GM21723 (cell line): Measurements from ENCODE around the gene TMA7.
"Not testable (repeated sequence)": the region's sequence is repeated elsewhere in the genome, so short reads cannot be mapped to it uniquely, and the experiment has no call there.

ENCODE experiments used
- ATAC-seq: cut with Tn5 transposase; IDR thresholded peaks from one replicate; pipeline ENCODE4 v1.9.1; 2021; ENCODE audit warnings: mild to moderate bottlenecking, moderate library complexity; ENCODE audit not compliant: unreplicated experiment

Gene TMA7

DNA sequence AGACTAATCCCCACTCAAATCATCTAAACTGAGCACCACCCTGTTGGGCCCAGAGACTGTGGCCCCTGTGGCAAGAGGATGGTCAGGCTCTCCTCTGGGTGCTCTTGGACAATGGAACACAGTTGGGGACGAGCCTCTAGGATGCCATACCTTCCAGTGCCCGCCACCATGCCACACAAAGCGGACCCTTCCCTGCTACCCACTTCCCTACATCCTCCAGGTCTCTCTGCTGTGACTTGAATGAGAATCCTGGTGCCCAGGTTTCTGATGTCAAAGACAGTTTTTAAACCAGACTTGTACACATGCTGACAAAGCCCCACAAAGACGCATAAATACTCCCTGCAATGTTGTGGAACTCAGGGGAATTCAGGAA lies 4.8 kb upstream of the TMA7 start:
- ATAC-seq = no peak

DNA sequence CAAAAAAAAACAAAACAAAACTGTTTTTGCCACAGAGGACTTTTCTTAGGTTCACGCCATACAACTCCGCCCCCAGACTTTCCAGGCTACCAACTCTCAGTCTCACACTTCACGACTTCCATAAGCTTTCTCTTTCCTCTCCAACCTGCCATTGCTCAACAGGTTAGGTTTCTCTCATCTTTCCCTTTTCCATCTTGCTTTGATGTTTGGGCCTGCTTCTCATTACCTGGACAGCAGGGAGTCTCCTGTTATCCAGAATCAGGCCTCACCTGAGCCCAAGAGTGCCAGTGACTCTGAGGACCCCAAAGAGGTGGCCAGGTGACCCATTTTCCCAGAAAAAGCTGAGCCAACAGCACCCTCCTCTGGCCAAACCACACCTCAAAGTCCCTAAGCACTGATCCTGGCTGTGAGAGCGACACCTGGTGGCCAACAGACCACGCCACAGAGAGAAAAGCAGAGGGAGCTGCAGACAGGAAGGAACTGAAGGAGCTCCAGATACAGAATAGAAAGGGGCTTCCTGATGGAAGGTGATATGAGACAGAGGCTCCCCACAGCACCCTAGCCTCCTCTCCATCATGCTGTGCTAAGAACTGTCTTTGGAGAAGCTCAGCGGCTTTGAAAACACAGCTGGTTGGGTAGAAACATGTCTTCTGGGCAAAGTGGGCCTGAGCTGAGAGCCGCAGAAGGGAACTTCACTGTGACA lies 4.1 kb upstream of the TMA7 start:
- no peak for ATAC-seq

DNA sequence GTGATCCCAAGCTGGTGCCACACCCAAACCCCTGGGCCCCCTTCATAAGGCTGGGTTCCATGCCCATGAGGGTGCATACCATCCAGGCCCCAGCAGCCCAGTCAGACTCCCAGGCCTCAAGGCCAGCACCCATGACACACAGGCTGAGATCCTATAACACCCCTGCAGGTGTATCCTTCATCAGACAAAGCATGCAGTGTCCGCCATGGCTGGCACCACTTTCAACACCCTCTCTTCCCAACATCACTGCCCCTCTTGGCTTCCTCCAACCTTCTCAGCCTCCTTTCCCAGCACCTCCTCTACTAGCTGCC lies 3.6 kb upstream of the TMA7 start:
- ATAC-seq = no peak

DNA sequence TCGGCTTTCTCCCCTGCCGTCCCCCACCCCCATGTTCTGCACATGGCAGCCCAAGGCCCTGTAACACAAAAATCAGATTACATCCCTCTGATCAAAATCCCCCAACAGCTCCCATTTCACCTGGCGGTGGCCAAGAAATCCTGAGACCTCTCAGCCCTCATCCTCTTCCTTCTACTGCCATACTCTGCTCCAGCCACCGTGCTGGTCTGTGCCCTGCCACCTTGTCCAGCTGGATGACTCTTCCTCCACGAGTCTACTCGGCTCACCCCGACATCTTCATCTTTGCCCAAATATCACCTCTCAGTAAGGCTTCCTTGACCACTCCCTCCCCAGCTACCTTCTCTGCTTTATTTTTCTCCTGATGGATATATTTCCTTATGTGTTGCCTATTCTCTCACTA lies 3.2 kb upstream of the TMA7 start:
- no peak for ATAC-seq

DNA sequence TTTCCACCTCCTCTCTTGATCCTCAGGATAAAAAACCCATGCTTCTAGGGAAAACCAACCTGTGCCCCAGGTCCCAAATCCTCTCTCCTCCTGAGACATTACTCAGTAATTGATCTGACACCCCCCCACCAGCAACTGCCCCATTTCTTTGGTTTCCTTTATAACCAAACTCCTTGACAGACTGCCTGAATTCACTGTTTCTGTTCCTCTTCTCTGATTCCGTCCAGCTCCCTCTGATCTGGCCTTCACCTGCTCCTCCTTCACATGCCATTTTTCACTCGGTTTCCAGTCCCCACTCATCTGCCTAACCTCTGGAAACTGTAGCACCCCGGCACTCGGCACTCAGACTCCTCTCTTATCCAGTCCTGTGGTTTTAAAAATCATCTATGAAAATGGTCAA lies 2.2 kb upstream of the TMA7 start:
- no peak for ATAC-seq

DNA sequence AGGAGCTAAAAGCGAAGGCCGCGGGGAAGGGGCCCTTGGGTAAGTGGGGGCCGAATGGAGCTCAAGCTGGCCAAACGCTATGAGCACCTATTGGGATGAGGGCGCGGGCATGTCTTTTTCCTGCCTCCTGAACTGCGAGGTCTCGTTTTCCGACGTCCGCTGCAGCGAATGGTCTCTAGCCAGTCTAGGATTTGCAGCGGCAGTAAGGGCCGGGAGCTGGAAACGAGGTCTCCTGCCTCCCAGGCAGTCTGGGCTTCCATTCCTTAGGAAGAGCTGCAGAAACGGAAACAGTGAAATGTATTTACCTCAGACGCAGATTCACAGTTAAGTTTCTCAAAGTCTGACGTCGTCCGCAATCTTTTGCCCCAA lies 517 bp downstream of the TMA7 start:
- peak; percentile 4 for ATAC-seq

DNA sequence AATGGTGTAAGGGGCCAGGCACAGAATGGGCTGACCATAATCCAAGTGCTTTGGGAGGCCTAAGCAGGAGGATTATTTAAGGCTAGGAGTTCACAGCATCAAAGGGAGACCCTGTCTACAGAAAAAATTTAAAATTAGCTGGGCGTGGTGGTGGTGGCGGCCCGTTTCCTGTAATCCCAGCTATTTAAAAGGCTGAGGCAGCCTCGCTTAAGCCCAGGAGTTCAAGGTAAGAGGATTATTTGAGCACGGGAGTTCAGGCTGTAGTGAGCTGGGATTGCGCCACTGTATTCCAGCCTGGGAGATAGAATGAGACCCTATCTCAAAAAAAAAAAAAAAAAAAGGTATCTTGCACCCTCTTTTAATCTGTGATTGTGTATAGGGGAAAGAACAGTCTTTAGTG lies 1.9 kb downstream of the TMA7 start:
- ATAC-seq = no peak

DNA sequence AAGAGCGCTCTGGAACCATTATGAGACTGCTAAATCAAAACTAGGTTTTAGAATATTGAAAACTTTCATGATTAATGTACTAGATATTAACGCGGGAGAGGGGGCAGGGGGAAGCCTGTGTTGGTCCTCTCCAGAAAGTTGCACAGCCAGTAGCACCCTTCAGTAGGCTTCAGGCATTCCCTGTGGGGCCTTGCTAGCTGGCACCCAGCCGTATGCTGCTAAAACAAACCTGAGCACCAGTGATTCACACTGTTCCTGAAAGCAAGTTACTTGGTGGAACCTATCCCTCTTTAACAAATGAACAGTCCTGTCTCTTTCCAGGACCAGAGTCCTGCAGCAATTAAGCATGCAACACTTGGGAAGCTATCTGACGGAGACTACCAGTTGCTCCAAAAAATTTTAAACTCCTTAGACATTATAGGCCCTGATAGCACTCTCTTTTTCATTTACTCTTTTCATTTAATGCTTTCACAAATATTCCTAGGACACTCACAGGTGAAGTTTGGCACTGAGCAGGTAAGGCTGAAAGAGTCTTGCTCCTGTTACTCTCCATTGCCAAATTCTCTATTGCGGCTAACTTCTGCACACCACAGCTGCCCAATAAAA lies 5.3 kb downstream of the TMA7 start:
- no peak for ATAC-seq

DNA sequence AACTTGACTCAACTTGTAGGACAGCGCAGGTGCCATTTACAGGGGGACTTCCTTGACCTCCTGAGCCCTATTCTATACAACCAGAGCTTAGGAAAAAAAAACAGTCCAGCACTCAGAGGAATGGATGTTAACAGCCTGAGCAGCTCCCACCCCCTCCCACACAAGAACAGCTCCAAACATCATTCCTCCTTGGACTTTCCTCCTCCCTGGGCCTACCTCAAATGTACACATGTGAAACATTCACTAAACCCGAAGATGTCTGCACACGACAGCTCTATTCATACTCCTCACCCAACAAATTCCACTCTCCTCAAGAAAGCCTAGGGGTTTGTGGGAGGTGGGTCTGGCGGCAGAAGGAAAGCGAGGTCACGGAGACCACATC lies 6.0 kb downstream of the TMA7 start:
- peak; percentile 12 for ATAC-seq

DNA sequence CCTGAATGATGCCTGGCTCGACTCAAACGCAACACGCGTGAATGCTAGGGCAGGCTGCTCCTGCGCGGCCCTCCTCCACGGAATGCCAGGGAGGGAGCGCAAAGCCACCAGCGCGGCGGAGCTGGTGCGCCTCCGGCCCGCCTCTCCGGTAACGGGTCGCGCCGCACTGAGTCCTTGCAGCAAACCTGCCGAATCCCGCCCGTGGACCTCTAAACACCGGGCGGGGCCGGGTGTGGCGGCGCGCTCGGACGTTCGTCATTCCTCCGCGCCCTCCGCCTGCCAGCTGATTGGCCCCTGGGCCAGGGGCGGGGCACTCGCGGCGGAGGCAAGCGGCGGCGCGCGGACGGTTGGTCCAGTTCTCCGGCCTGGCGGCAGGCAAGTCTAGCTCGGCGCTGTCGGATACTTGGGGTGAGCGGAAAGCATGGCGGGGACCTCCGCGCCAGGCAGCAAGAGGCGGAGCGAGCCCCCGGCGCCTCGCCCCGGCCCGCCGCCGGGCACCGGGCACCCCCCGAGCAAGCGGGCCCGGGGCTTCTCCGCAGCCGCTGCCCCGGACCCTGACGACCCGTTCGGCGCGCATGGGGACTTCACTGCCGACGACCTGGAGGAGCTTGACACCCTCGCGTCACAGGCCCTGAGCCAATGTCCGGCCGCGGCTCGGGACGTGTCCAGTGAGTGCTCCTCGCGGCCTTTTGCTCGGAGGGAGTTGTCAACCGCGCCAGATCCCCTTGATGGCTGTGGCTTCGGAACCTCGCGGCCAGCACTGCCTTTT lies 6.6 kb downstream of the TMA7 start, which contains the start of gene ATRIP:
TSS of gene ATRIP (plus strand) at position 313 of the 769 bp plus-strand sequence. CDS start at position 422, 109 bp downstream.
- ATAC-seq = peak; percentile 85

DNA sequence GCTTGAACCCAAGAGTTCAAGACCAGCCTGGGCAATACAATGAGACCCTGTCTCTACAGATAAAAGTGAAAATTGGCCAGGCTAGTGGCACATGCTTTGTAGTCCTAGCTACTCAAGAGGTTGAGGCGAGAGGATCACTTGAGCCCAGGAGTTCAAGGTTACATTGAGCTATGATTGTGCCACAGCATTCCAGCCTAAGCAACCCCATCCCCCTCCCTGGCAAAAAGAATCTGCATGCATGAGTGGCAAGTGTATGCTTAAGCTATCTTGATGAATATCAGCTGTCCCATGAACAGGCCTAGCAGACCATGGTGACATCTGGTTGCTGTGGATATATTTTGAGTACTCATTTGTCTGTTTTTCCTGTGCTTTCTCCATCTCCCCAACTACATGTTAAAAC lies 11.2 kb downstream of the TMA7 start:
- no peak for ATAC-seq

DNA sequence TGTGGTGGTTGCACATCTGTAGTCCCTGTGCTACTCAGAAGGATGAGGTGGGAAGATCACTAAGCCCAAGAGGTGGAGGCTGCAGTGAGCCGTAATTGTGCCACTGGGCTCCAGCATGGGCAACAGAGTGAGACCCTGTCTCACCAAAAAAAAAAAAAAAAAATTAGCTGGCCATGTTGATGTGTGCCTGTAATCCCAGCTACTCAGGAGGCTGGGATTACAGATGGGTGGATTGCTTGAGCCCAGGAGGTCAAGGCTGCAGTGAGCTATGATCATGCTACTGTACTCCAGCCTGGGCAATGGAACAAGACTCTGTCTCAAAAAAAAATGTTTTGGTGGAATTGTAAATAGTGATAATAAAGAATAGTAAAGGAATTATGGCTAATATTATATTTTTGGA lies 16.4 kb downstream of the TMA7 start:
- no peak for ATAC-seq

DNA sequence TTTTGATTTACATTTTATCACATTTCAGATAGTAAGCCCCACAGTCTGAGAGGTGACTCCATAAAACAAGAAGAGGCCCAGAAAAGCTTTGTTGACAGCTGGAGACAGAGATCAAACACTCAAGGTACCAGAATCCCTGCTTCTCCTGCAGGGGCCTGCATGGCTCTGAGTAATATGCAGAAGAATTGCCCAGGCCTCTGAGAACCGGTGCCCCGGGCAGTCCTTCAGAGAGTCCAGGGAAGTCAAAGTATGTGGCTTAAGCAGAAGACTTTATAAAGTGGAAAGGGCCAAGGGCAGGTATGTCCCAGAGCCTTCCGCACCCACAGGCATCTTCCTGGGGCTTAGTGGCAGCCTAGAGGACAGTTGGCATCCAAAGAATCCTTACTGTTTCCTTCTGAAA lies 19.3 kb downstream of the TMA7 start:
- no peak for ATAC-seq

DNA sequence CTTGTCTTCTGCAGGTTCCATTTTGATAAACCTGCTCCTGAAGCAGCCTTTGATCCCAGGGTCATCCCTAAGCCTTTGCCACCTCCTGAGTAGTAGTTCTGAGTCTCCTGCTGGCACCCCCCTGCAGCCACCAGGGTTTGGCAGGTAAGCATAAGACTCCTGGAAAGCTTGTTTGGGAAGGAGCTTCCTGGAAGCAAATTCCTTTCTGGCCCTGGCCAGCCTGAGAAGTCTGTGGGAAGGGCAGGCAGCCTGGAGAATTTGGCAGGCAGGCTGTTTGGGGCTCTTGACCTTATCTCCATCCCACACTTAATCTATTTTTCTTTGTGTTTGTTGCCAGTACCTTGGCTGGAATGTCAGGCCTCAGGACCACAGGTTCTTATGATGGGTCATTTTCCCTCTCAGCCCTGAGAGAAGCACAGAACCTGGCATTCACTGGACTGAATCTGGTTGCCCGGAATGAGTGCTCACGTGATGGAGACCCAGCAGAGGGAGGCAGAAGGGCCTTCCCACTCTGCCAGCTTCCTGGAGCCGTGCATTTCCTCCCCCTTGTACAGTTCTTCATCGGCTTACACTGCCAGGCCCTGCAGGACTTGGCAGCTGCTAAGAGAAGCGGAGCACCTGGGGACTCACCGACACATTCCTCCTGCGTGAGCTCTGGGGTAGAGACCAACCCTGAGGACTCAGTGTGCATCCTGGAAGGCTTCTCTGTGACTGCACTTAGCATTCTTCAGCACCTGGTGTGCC lies 19.9 kb downstream of the TMA7 start:
- ATAC-seq = no peak

DNA sequence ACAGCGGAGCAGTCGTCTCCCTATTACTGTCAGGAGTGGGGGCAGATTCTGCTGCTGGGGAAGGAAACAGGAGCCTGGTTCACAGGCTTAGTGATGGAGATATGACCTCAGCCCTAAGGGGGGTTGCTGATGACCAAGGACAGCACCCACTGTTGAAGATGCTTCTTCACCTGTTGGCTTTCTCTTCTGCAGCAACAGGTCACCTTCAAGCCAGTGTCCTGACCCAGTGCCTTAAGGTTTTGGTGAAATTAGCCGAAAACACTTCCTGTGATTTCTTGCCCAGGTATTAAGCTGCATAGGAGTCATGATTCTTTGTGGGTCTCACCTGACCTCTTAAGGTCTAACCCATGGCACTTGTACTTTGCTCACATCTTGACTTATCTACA lies 20.5 kb downstream of the TMA7 start:
- no peak for ATAC-seq

DNA sequence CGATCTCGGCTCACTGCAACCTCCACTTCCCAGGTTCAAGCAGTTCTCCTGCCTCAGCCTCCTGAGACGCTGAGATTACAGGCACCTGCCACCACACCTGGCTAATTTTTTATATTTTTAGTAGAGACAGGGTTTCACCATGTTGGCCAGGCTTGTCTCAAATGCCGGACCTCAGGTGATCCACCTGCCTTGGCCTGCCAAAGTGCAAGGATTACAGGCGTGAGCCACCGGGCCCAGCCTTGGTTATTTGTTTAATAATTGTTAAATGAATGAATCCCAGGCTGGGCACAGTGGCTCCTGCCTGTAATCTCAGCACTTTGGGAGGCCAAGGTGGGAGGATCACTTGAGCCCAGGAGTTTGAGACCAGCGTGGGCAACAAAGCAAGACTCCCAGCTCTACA lies 21.7 kb downstream of the TMA7 start:
- not testable (repeated sequence) for ATAC-seq

DNA sequence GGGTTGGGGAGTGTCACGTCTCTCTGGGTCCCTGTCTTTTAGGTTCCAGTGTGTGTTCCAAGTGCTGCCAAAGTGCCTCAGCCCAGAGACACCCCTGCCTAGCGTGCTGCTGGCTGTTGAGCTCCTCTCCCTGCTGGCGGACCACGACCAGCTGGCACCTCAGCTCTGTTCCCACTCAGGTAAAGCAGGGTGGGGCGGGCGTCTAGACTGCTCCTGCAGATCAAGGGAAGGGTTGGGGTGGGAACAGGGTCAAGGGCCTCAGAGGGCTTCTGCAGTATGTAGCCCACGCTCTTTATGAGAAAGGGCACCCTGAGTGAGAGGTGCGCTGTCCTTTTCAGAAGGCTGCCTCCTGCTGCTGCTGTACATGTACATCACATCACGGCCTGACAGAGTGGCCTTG lies 23.6 kb downstream of the TMA7 start:
- ATAC-seq = no peak

DNA sequence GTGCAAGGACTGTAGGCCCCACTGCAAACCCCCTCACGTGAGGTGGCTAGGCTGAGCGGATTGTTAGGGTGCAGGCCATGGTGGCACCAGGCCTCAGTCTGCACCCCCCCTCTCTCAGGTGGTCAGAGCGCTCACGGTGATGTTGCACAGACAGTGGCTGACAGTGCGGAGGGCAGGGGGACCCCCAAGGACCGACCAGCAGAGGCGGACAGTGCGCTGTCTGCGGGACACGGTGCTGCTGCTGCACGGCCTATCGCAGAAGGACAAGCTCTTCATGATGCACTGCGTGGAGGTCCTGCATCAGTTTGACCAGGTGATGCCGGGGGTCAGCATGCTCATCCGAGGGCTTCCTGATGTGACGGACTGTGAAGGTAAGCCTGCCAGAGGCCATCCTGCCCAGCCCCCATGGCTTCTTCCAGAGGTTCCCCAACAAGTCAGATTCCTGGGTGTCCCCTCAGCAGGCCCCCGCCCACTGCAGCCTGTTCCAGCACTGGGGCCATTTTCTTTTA lies 24.7 kb downstream of the TMA7 start:
- ATAC-seq = no peak

DNA sequence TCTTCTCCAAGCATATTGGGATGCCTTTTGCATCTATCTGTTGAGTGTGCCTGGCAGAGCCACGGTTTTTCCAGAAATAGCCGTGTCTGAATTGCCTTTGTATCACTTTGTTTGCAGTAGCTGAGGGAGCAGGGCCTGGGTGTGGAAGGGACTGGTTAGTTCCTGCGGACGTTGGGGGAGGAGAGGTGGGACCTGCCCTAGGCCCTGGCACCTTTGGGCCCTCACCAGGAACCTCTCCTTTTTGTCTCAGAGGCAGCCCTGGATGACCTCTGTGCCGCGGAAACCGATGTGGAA lies 25.1 kb downstream of the TMA7 start:
- no peak for ATAC-seq

DNA sequence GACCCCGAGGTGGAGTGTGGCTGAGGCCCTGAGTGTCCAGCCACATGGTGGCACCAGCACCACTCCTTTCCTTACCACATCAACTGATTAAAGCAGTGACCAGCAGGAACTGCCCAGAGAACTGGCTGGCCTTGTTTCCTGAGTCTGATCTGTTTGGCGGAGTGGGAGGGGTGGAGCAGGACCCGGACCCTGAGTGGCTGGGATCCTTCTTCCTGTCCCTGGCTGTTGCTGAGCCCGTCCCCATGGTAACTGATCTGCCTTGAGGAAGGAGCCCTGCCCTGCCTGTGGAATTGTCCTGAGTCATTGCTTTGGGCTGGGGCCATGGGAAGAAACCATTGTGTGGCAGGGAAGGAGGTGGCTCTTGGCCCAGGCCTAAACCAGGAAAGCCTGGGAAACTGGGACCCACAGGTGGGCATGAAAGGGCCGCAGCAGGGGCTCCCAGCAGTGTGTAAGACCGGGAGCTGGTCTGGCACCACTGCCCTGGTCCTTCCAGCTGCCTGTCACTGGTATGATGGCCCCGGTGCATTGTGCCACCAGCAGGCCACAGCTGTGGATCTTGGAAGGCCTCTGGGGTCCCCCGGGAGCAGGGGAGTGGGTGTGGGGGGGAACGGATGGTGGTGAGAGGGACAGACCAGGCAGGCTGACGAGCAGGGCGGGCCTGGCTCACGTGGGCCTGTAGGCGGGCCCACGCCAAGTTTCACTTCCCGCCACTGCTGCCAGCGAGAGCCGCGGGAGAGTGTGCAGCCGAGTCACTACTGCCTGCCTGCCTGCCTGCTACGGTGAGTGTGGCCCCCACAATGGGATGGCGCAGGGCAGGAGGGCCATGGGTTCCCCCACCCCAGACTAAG lies 25.7 kb downstream of the TMA7 start:
- peak; percentile 83 for ATAC-seq
